GM18951 (cell line): Measurements from ENCODE around the gene R3HDM4.
"Not testable (repeated sequence)": the region's sequence is repeated elsewhere in the genome, so short reads cannot be mapped to it uniquely, and the experiment has no call there.

Source experiments
- POLR2A ChIP-seq: IDR thresholded peaks from 4 replicates; pipeline ENCODE4 v1.6.1; 2011; ENCODE audit warnings: mild to moderate bottlenecking; ENCODE audit not compliant: insufficient read length, insufficient read depth; ENCODE audit errors: extremely low read depth
- in situ Hi-C: fragments of 300-500 bp; cut with MboI; formaldehyde crosslinking; loops from one replicate; pipeline ENCODE4 v1.12.0; 2022; ENCODE audit warnings: low sequenced_read_pairs, mixed read lengths, inconsistent platforms; ENCODE audit not compliant: unreplicated experiment

Gene R3HDM4

GRCh38 chr19:852136-853013 lies 60.6 kb downstream of the R3HDM4 start, which contains the start of gene ELANE:
Gene ELANE, plus strand, starts transcription at chr19:852303. Its CDS starts 26 bp downstream, at chr19:852329.
- TF ChIP-seq POLR2A, result no peak

GRCh38 chr19:850979-851335 lies 62.1 kb downstream of the R3HDM4 start:
- in situ Hi-C loops, result no loop called here

More at GRCh38 chr19:852136-853013, 60.6 kb downstream of the R3HDM4 start, which contains the start of gene ELANE:
- in situ Hi-C loops, result no loop called here

GRCh38 chr19:850221-850978 lies 62.6 kb downstream of the R3HDM4 start:
- in situ Hi-C loops, result no loop called here
- TF ChIP-seq POLR2A, result no peak

More at GRCh38 chr19:850979-851335, 62.1 kb downstream of the R3HDM4 start:
- no peak for TF ChIP-seq POLR2A

GRCh38 chr19:849195-849594 lies 63.8 kb downstream of the R3HDM4 start:
- in situ Hi-C loops, result not testable (repeated sequence)

GRCh38 chr19:848386-848921 lies 64.6 kb downstream of the R3HDM4 start:
- in situ Hi-C loops, result no loop called here
- no peak for TF ChIP-seq POLR2A
